Mucosa of gallbladder (tissue), 1 donor: ENCODE results near the gene FOXS1. TPM values are rescaled to one million over a fixed set of nuclear protein-coding genes. Genes with fewer than 3 reads are reported as not detected.
"Not testable (repeated sequence)": the region's sequence is repeated elsewhere in the genome, so short reads cannot be mapped to it uniquely, and the experiment has no call there.

Experiments used
- DNase-seq: peaks from one replicate; pipeline ENCODE4 v3.0.0-alpha.2; 2020; ENCODE audit warnings: low spot score
- total RNA-seq: library from RNA; stranded (reverse); gene quantifications from one replicate; pipeline ENCODE4 v1.2.1, GENCODE V29; 2021
- donor health status: DM: no; HTN: no; CAD: no.

FOXS1 gene
- total RNA-seq, 1 donor from 2014 or later = 1.6 TPM

DNA sequence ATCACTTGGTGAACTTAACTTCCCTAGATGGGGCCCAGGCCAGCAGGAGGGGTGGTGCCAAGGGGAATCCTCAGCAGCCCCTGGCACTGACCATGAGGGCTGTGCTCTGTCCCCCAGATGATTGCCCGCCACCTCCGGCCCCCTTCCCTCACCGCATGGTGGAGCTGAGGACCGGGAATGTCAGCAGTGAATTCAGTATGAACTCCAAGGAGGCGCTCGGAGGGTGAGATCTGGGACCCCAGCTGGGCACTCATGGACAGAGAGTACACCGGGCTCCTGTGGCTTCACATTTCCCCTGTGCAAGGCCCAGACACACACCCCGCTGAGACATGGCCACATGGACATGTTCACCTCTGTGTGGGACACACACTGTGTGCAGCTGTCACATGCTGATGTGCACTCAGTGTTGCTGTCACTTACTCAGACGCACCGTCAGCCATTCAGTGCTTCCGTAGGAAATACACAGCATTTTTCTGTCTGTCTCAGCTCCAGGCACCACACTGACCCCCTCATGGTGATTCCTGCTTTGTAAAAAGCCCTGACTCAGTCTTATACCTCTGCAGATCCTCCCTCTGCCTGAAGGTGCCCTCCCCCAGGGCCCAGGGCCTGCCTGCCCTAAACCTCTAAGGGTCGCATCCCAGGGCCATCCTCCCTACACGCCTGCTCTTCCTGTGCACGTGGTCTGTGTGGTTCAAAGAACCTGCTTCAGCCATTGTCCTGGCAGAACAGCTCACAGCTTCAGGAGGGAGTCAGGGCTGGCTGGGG lies 21.9 kb downstream of the FOXS1 start:
- no peak for DNase-seq

- peak; percentile 69 for DNase-seq
Observed at GRCh38 chr20:31822421-31823330, 22.7 kb downstream of the FOXS1 start.

- DNase-seq = no peak
Observed at GRCh38 chr20:31821427-31821826, 24.0 kb downstream of the FOXS1 start.

GRCh38 chr20:31820228-31820627 lies 25.2 kb downstream of the FOXS1 start:
- no peak for DNase-seq

GRCh38 chr20:31819083-31819784 lies 26.2 kb downstream of the FOXS1 start, which contains the start of gene MYLK2:
MYLK2 (plus strand) TSS chr20:31819356; CDS start chr20:31819581, 225 bp downstream.
- DNase-seq = no peak

DNA sequence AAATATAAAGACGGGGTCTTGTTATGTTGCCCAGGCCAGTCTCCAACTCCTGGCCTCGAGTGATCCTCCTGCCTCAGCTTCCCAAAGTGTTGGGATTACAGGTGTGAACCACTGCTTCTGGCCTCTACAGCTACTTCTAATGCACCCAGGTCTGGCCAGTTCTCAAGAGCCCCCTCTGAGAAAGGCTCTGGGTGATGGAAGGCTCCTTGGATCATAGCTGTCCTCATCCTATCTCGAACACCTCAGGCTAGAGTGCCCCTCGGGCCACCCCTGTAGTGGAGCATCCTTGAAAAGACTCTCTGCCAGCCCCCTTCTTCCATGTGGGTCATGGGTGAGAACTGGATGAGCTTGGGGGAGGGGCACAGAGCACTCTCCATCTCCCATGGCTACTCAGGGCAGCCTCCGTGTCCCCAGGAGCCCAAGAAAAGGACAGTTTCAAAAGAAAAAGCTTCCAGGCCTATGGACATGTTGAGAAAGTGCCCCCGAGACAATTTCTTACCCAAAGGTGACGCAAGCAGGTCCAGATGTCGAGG lies 27.0 kb downstream of the FOXS1 start:
- DNase-seq = no peak

DNA sequence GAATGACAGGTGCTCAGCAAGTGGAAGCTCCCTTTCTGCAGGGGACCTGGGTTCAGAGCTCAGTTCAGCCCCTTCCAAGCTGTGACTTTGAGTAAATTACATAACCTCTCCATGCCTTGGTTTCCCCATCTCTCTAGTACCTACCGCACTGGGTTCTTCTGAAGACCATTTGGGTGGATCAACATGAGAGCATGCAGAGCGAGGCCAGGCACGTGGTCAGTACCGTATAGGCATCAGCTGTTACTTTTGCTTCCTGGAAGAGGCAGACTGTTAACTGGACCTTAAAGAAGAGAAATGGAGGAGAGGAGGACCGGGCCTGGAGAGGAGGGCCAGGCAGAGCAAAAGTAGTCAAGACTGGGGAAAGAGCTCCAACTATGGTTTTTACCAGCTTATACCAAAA lies 27.9 kb downstream of the FOXS1 start:
- DNase-seq = no peak

GRCh38 chr20:31816221-31816620 lies 29.2 kb downstream of the FOXS1 start:
- no peak for DNase-seq

DNA sequence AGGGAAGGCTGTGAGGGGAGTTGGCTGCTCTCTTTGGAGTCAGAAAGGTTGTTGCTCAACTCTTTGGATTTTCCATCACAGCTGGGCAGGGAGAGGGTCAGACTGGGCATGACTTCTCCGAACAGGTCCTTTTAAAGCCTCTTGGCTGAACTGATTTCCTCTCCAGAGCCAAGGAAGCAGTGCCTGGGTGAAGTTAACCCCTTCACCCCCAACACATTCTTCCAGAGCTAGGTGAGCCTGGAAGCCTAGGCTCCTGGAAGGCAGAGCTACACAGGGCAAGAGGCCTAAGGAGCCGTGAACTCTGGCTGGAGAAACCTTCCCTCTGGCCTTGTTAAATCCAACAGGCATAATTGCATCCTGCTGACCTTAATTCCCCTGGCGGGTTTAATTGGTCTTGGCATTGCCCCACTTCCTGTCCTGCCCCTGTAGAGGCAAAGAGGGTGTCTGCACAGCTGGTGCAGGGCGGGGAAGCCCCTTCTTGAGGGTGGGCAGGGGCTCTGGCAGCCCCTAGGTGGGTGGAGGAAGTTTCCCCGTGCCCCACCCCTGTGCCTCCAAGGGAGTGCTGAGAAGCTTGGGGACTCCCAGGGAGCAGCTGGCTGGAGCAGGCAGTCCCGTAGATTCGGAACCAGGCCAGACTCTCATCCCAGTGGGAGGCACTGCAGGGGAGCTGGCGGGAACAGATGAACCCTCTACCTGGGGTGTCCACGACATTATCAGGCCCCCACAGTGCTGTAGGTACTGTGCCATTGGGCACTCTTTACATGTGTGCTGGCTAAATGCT lies 29.8 kb downstream of the FOXS1 start:
- DNase-seq = no peak

- DNase-seq = not testable (repeated sequence)
Observed at GRCh38 chr20:31814142-31814541, 31.3 kb downstream of the FOXS1 start.

- no peak for DNase-seq
Observed at GRCh38 chr20:31813611-31814010, 31.8 kb downstream of the FOXS1 start.

DNA sequence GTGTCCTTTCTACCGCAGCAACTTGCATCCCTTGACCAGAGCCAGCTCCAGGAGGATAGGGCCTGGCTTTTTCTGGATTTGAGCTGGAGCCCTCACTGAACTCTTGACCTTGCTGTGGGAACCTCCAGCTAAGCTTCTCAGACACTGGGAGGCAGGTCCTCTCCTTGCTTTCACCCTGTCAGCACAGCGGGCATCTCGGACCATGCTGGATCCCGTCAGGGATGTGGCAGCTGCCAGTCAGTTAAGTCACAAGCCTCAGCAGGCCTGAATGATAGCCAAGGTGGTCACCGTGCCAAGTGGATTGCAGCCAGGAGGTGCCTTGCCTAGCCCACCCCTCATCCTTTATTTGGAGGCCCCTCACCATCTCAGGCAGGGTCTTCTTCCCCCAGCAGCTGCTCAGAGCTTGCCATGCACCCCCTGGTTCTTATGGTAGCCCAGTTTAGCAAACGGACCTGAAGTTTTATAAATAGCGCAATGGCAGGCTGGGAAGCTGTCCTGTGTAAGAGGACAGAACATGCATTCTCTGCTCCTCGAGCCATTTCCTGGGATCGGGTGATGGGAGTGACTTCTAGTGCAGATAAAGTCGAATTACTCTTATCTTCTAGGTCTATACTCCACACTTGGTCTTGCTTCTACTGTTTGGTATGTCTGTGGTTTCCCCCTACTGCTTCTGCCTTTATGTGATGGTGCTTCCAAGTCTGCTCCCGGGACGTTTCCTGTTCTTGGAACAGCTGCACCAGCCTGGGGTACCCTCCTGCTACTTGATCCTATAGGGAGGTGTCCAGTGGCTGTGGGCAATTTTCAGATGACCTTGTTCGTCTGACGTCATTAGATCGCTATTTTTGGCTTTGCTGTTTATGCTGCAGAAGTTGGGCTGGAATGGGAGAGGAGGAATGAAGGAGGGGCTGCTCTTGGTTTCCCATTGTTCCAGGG lies 33.3 kb downstream of the FOXS1 start:
- no peak for DNase-seq

DNA sequence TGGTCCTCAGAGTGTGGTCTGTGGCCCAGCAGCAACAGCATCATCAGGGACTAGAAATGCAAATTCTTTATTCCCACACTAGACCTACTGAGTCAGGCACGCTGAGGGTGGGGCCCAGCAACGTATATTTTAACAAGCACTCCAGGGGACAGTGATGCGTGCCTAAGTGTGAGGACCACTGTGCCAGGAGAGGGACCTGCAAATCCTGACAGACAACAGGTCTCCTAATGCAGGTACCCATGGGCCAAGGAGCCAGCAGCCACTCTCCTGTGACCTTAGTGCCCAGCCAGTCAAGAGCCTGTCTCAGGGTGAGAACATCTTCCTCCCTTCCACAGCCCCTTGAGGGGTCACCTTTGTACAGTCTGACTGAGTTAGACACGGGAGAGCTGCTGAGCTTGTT lies 34.2 kb downstream of the FOXS1 start:
- no peak for DNase-seq

GRCh38 chr20:31809661-31810060 lies 35.7 kb downstream of the FOXS1 start:
- DNase-seq = no peak

GRCh38 chr20:31808481-31808880 lies 36.9 kb downstream of the FOXS1 start:
- DNase-seq = no peak

DNA sequence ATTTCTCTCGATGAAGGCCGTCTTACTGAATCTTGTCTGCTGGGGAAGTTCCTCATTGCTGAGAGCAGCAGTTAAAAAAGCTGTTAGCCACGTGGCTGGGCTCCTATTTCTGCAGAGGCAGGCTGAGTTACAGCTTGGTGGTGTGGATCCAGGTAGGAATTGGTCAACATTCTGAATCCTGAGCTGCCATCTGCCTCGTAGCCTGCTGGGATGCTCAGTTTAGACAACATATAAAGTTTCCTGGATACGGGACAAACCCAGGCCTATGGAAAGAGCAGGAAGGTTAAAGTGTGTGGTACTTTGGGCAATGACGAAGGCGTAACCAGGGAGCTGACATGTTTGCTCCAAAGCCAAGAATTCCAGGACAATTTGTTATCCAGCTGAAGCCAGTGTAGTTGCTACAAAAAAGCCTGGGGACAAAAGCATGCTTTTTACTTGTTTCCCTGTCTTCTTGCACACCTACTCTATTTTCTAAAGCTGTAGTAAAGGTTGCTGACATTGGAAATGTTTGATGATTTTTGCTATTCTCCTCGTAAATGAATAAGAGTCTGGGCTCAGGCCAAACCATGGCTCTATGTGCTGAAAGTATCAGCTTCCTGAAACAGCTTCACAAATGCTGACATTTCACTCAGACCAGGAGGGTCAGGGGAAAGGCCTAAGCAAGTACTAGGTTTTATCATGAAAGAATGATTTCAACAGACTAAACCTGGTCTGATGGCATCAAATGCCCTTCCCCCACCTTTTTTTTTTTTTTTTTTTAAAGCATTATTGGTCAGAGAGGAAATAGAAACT lies 38.6 kb downstream of the FOXS1 start:
- DNase-seq = no peak

DNA sequence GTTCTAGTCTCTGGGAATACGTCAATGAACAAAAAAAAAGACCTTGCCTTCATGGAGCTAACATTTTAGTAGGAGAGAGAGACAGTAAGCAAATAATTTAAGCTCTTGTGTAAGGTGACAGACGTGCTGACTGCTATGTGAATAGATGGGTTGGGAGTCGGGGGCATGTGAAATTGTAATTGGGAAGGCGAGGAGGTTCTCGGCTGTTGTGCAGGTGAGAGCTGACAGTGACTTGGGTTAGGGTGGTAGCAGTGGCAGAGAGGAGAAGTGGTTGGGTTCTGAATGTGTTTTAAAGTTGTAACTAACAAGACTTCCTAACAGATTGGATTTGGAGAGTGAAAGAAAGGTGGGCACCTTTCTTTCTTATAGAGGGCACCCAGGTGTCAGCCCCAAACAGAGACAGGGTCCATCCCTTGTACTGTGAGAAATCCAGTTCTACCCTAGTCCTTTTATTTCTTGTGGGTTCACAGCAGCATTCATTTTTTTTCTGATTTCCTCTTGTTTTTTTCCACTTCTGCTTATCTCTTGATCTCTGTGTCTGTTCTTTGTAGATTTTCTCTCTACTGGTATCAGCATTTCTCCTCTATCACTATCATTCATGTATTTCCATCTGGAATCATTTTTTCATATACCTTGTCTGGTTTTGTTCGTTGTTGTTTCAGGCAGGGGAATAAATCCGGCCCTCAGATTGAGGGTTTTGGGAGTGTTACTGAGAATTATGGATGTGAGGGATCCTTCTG lies 41.7 kb downstream of the FOXS1 start:
- DNase-seq = no peak

DNA sequence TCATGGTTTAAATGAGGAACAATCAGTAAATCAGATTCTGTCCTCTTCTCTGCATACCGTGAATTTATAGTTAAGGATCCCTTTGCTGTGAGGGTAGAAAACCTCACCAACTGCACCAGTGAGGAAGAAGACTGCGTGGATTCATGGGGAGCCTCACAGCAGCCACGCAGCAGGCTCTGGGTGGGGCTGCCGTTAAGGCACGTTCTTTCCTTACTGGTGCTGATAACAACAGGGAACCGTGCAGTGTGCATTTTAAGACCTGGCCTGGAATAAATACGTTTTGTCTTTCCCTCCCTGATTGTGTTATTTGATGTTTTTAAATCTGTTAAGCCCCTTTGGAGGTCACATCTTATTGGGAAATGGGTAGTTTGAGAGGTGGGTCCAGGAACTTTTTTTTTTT lies 43.9 kb downstream of the FOXS1 start:
- DNase-seq = no peak
